Endothelial cell of umbilical vein (primary cell): ENCODE data around the gene FRMD5. TPM values are rescaled to one million over a fixed set of nuclear protein-coding genes. Genes with fewer than 3 reads are reported as not detected.

ENCODE experiments used
- BruUV-seq: library from RNA; stranded (reverse); fragments of 400-500 nt; replicated peaks from 2 replicates; lab custom pipeline; 2021; lab: Mats Ljungman, UMichigan
- CTCF ChIA-PET: fragments of 300-600, 350-600 bp; sonication (Branson Sonifier 250); formaldehyde crosslinking; loops from one replicate; lab custom pipeline; 2021; ENCODE audit warnings: antibody characterized with exemption, inconsistent platforms; lab: Charles Lee
- POLR2A ChIA-PET: fragments of 300-600, 350-600 bp; sonication (Branson Sonifier 250); formaldehyde crosslinking; loops from one replicate; lab custom pipeline; 2021; ENCODE audit warnings: antibody characterized with exemption, inconsistent platforms; lab: Charles Lee
- DNase-seq: peaks from one replicate; pipeline ENCODE4 v3.0.0-alpha.2; 2011; ENCODE audit warnings: low read depth, low spot score
- FAIRE-seq: peaks from 2 replicates; lab custom pipeline; 2011; peaks lifted over from hg19 to GRCh38; lab: Jason Lieb, UNC
- H2AFZ ChIP-seq: 2 replicates; pipeline ENCODE4 v1.6.0; 2012; ENCODE audit warnings: low read depth, low read length, control low read depth, inconsistent platforms
- H3K27ac ChIP-seq: 2 replicates; pipeline ENCODE4 v1.5.1; 2011; ENCODE audit warnings: low read depth, mild to moderate bottlenecking, control low read depth, low read length, moderate library complexity; ENCODE audit not compliant: insufficient read depth
- H3K27me3 ChIP-seq, 2 experiments: 2 replicates each; pipeline versions ENCODE4 v1.6.0 to v1.6.1; 2011; ENCODE audit warnings: low read length in 2 of 2, mixed read lengths in 1 of 2; ENCODE audit not compliant: control insufficient read depth in 2 of 2, insufficient read depth in 2 of 2
- H3K36me3 ChIP-seq, 2 experiments: 2 replicates in 1 of 2; 3 replicates in 1 of 2; pipeline ENCODE4 v1.5.1; 2011; ENCODE audit warnings: low read length in 2 of 2, mild to moderate bottlenecking in 1 of 2, moderate library complexity in 1 of 2; ENCODE audit not compliant: control insufficient read depth in 2 of 2, insufficient read depth in 2 of 2; ENCODE audit errors: extremely low read depth in 1 of 2
- H3K4me1 ChIP-seq: 3 replicates; pipeline ENCODE4 v1.5.1; 2011; ENCODE audit warnings: mild to moderate bottlenecking, low read length; ENCODE audit not compliant: control insufficient read depth, insufficient read depth; ENCODE audit errors: extremely low read depth
- H3K4me2 ChIP-seq: 2 replicates; pipeline ENCODE4 v1.6.1; 2011; ENCODE audit warnings: low read length, control low read depth, mixed read lengths; ENCODE audit not compliant: insufficient read depth
- H3K4me3 ChIP-seq, 3 experiments: fragments of 200-600 bp in 1 of 3; sonication (generic), shearing (Covaris generic) in 1 of 3; replicated peaks in 1 of 3; 2 replicates each; pipeline ENCODE4 v1.5.1; 2011 to 2016; ENCODE audit warnings: control low read depth in 3 of 3, low read length in 3 of 3, mild to moderate bottlenecking in 2 of 3, inconsistent platforms in 1 of 3, low read depth in 1 of 3, moderate library complexity in 1 of 3; ENCODE audit not compliant: insufficient read depth in 1 of 3
- H3K79me2 ChIP-seq: 2 replicates; pipeline ENCODE4 v1.6.0; 2012; ENCODE audit warnings: low read length, inconsistent platforms; ENCODE audit not compliant: control insufficient read depth, insufficient read depth
- H3K9ac ChIP-seq: replicated peaks from 2 replicates; pipeline ENCODE3; 2011; ENCODE audit warnings: low read length, control low read depth; ENCODE audit not compliant: insufficient read depth; ENCODE audit errors: extremely low read depth
- H3K9me1 ChIP-seq: replicated peaks from 3 replicates; pipeline ENCODE4 v1.6.0; 2011; ENCODE audit warnings: mild to moderate bottlenecking, low read length; ENCODE audit not compliant: control insufficient read depth, insufficient read depth; ENCODE audit errors: extremely low read depth
- H3K9me3 ChIP-seq: replicated peaks from 2 replicates; pipeline ENCODE4 v1.5.1; 2012; ENCODE audit warnings: low read length, inconsistent platforms; ENCODE audit not compliant: control insufficient read depth, insufficient read depth
- H4K20me1 ChIP-seq: replicated peaks from 2 replicates; pipeline ENCODE3; 2011; ENCODE audit warnings: mild to moderate bottlenecking, low read length; ENCODE audit not compliant: control insufficient read depth, insufficient read depth; ENCODE audit errors: extremely low read depth
- CTCF ChIP-seq, 2 donors: IDR thresholded peaks; 1 replicate in 1 of 2; 2 replicates in 1 of 2; pipeline ENCODE4 v1.5.1; 2011; ENCODE audit warnings: low read length in 2 of 2, mild to moderate bottlenecking in 2 of 2, moderate library complexity in 2 of 2, control low read depth in 1 of 2, inconsistent platforms in 1 of 2, low read depth in 1 of 2; ENCODE audit not compliant: insufficient read depth in 1 of 2; ENCODE audit errors: extremely low read depth in 1 of 2
- EZH2 ChIP-seq: IDR thresholded peaks from 2 replicates; pipeline ENCODE4 v1.6.1; 2012; ENCODE audit warnings: borderline replicate concordance, low read depth, mild to moderate bottlenecking, moderate library complexity, low read length, inconsistent platforms; ENCODE audit not compliant: severe bottlenecking
- FOS ChIP-seq: IDR thresholded peaks from 2 replicates; pipeline ENCODE4 v1.6.1; 2011; ENCODE audit warnings: mild to moderate bottlenecking, low read length, moderate library complexity, borderline replicate concordance; ENCODE audit not compliant: insufficient read depth
- GATA2 ChIP-seq: IDR thresholded peaks from 2 replicates; pipeline ENCODE4 v1.7.0; 2011; ENCODE audit warnings: low read depth, mild to moderate bottlenecking, moderate library complexity, mixed read lengths, low read length; ENCODE audit not compliant: insufficient read length, insufficient read depth
- JUN ChIP-seq: IDR thresholded peaks from 2 replicates; pipeline ENCODE4 v1.6.1; 2011; ENCODE audit warnings: borderline replicate concordance, low read depth; ENCODE audit not compliant: insufficient read length, insufficient read depth
- MAX ChIP-seq: IDR thresholded peaks from 2 replicates; pipeline ENCODE4 v1.6.1; 2011; ENCODE audit not compliant: insufficient read depth, insufficient read length
- MYC ChIP-seq: IDR thresholded peaks from one replicate; pipeline ENCODE4 v1.6.1; 2011; ENCODE audit warnings: mild to moderate bottlenecking, low read depth, low read length
- POLR2A ChIP-seq: IDR thresholded peaks from 2 replicates; pipeline ENCODE4 v1.6.1; 2012; ENCODE audit warnings: low read depth, mild to moderate bottlenecking, control low read depth, low read length
- POLR2AphosphoS5 ChIP-seq: IDR thresholded peaks from 2 replicates; pipeline ENCODE4 v1.6.1; 2012; ENCODE audit warnings: low read depth, mild to moderate bottlenecking, control low read depth, low read length, moderate library complexity; ENCODE audit not compliant: insufficient read depth
- dilution Hi-C: fragments of 300-500 bp; cut with MboI; formaldehyde crosslinking; loops from one replicate; pipeline ENCODE4 v1.15.0; 2019; ENCODE audit warnings: low sequenced_read_pairs; ENCODE audit not compliant: extremely low pct_ligation_motif_present
- intact Hi-C: fragments of 100-400 bp; cut with micrococcal nuclease; formaldehyde crosslinking; loops from one replicate; pipeline ENCODE4 v1.10.0; 2022
- polyA plus RNA-seq, 4 experiments: library from polyadenylated mRNA; depleted of rRNA in 3 of 4; stranded (reverse) in 3 of 4; unstranded in 1 of 4; fragments of >200 nt; gene quantifications; 2 replicates each; pipeline versions ENCODE4 v1.2.1 to v1.2.3, GENCODE V29; 2011 to 2012; ENCODE audit warnings: missing spikeins in 1 of 4
- total RNA-seq: library from RNA; stranded (reverse); gene quantifications from 2 replicates; pipeline ENCODE4 v1.2.3, GENCODE V29; 2021

Gene FRMD5
- total and polyA plus RNA-seq, 2 donors (not counting 3 experiments of a cell fraction or from before 2014, with no cell fraction given) = 16.7 to 20.2 TPM

GRCh38 chr15:44092221-44092620 lies 102.8 kb downstream of the FRMD5 start:
- no peaks in the 10 kb centered on the region for H3K79me2 ChIP-seq
- BruUV-seq = no TSS peak
- H3K9me3 ChIP-seq = no peaks in the 10 kb centered on the region
- no peak for FAIRE-seq
- no peak overlapping the region for H2AFZ ChIP-seq
- H3K9ac ChIP-seq = no peak overlapping the region
- intact Hi-C loops = no loop called here
- no peaks in the 10 kb centered on the region for H3K27me3 ChIP-seq
- H3K4me2 ChIP-seq = no peak overlapping the region
- TF ChIP-seq FOS = no peak
- no peak for TF ChIP-seq POLR2AphosphoS5
- no peak for TF ChIP-seq JUN
- no peak for TF ChIP-seq EZH2
- no peak for TF ChIP-seq MYC
- TF ChIP-seq CTCF (IDR thresholded peaks at IDR 0.05; ENCODE audit: extremely low read depth in 1 of 2, insufficient read depth in 1 of 2, low read depth in 1 of 2, low read length in 2 of 2) = no peak
- TF ChIP-seq GATA2 = no peak
- TF ChIP-seq POLR2A = no peak
- no peak for TF ChIP-seq MAX
- dilution Hi-C loops = no loop called here
- H3K4me1 ChIP-seq = peaks cover 10% of the 10 kb centered on the region
- no peak overlapping the region for H3K4me3 ChIP-seq
- H4K20me1 ChIP-seq = no peaks in the 10 kb centered on the region
- DNase-seq = no peak
- H3K27ac ChIP-seq = no peak overlapping the region
- ChIA-PET POLR2A (interaction anchor here (1.3 kb wide), 1 partner anchor 10 kb away, joined by 3 read pairs; no protein-coding TSS in a partner anchor), CTCF (interaction anchor here (0.7 kb wide), 1 partner anchor 100 kb away, joined by 3 read pairs; no protein-coding TSS in a partner anchor)
- H3K36me3 ChIP-seq = no peaks in the 10 kb centered on the region
- H3K9me1 ChIP-seq = no peaks in the 10 kb centered on the region
